SK-N-SH treated with all-trans-retinoic acid at 6 μM for 48 hours (cell line): ENCODE results near the gene SETDB1.

Source experiments
- ARNTL ChIP-seq: fragments of 450-650 bp; formaldehyde crosslinking; IDR thresholded peaks from 2 replicates; pipeline ENCODE4 v1.5.0; 2020; ENCODE audit warnings: low read depth, mild to moderate bottlenecking, moderate library complexity, borderline replicate concordance
- CREB5 ChIP-seq: fragments of 250-450 bp; sonication (Bioruptor Pico); IDR thresholded peaks from 2 replicates; pipeline ENCODE4 v1.5.1; 2020; ENCODE audit warnings: low read depth, mild to moderate bottlenecking, moderate library complexity
- ESRRG ChIP-seq: fragments of 250-450 bp; sonication (Bioruptor Pico); IDR thresholded peaks from 2 replicates; pipeline ENCODE4 v1.6.1; 2021; ENCODE audit warnings: mild to moderate bottlenecking
- GLIS3 ChIP-seq: fragments of 250-450 bp; sonication (Bioruptor Pico); IDR thresholded peaks from 2 replicates; pipeline ENCODE4 v1.5.0; 2020; ENCODE audit warnings: mild to moderate bottlenecking, moderate library complexity
- TOX ChIP-seq: fragments of 250-450 bp; sonication (Bioruptor Pico); IDR thresholded peaks from 2 replicates; pipeline ENCODE4 v1.8.0; 2021; ENCODE audit warnings: mild to moderate bottlenecking, moderate library complexity, borderline replicate concordance
- ZFP30 ChIP-seq: fragments of 450-650 bp; formaldehyde crosslinking; IDR thresholded peaks from 2 replicates; pipeline ENCODE4 v1.5.0; 2022; ENCODE audit warnings: mild to moderate bottlenecking, moderate library complexity
- TF ChIP-seq, protein P1 (sequence below): fragments of 250-450 bp; sonication (Bioruptor Pico); IDR thresholded peaks from 2 replicates; pipeline ENCODE4 v1.8.0; 2020; ENCODE audit warnings: mild to moderate bottlenecking, moderate library complexity, borderline replicate concordance

DNA sequence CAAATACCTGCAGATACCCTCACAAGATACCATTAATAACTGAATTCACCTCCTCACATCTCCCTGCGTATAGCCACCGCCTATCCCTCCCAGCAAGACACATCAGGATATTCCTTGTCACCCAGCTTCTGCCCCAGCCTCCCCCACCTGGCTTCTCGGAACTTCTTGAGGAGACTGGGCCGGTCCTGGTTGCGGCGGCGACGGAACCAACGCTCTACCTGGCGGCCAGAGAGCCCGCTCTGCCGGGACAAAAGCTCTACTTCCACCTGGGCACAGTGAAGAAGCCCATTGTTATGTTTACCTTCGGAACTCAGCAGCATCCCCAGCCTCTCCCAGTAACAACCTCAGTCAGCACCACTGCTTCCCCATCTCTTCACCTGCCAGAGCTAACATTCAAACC lies 41.8 kb downstream of the SETDB1 start:
- TF ChIP-seq CREB5 (CRISPR knock-in tag) (no peak), ARNTL (CRISPR knock-in tag) (no peak), GLIS3 (CRISPR knock-in tag) (no peak), ZFP30 (no peak), ESRRG (CRISPR knock-in tag) (no peak), TOX (CRISPR knock-in tag) (no peak)
- TF ChIP-seq, protein P1, sequence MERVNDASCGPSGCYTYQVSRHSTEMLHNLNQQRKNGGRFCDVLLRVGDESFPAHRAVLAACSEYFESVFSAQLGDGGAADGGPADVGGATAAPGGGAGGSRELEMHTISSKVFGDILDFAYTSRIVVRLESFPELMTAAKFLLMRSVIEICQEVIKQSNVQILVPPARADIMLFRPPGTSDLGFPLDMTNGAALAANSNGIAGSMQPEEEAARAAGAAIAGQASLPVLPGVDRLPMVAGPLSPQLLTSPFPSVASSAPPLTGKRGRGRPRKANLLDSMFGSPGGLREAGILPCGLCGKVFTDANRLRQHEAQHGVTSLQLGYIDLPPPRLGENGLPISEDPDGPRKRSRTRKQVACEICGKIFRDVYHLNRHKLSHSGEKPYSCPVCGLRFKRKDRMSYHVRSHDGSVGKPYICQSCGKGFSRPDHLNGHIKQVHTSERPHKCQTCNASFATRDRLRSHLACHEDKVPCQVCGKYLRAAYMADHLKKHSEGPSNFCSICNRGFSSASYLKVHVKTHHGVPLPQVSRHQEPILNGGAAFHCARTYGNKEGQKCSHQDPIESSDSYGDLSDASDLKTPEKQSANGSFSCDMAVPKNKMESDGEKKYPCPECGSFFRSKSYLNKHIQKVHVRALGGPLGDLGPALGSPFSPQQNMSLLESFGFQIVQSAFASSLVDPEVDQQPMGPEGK (CRISPR knock-in tag): no peak
